CD14-positive monocyte (primary cell): ENCODE measurements around the gene INS. TPM values are rescaled to one million over a fixed set of nuclear protein-coding genes. Genes with fewer than 3 reads are reported as not detected.

Experiments
- DNase-seq, 3 donors: peaks; one replicate each; pipeline ENCODE4 v3.0.0-alpha.2; 2011 to 2022
- H2AFZ ChIP-seq: 2 replicates; pipeline ENCODE4 v1.6.0; 2012; ENCODE audit warnings: mild to moderate bottlenecking, low read depth, low read length, inconsistent platforms; ENCODE audit not compliant: insufficient read depth, poor library complexity, severe bottlenecking
- H3K27ac ChIP-seq, 2 donors: 1 replicate in 1 of 2; 2 replicates in 1 of 2; pipeline ENCODE4 v1.5.1; 2012 to 2013; ENCODE audit warnings: low read length in 2 of 2, control low read depth in 1 of 2, inconsistent platforms in 1 of 2, low read depth in 1 of 2, mild to moderate bottlenecking in 1 of 2
- H3K27me3 ChIP-seq, 2 donors: one replicate each; pipeline versions ENCODE4 v1.6.0 to v1.6.1; 2011 to 2013; ENCODE audit warnings: low read length in 2 of 2; ENCODE audit not compliant: control insufficient read depth in 2 of 2, insufficient read depth in 2 of 2
- H3K36me3 ChIP-seq, 2 donors: replicated peaks in 1 of 2; 1 replicate in 1 of 2; 2 replicates in 1 of 2; pipeline versions ENCODE4 v1.5.1 to v1.6.1; 2012 to 2013; ENCODE audit warnings: low read length in 2 of 2, control low read depth in 1 of 2, inconsistent platforms in 1 of 2, mild to moderate bottlenecking in 1 of 2; ENCODE audit not compliant: insufficient read depth in 2 of 2, control insufficient read depth in 1 of 2
- H3K4me1 ChIP-seq, 2 donors: 1 replicate in 1 of 2; 2 replicates in 1 of 2; pipeline versions ENCODE4 v1.5.1 to v1.6.1; 2012 to 2013; ENCODE audit warnings: low read length in 2 of 2, control low read depth in 1 of 2, inconsistent platforms in 1 of 2, mild to moderate bottlenecking in 1 of 2, moderate library complexity in 1 of 2; ENCODE audit not compliant: insufficient read depth in 2 of 2, control insufficient read depth in 1 of 2
- H3K4me2 ChIP-seq: replicated peaks from 2 replicates; pipeline ENCODE3; 2012; ENCODE audit warnings: low read length, moderate library complexity, mild to moderate bottlenecking; ENCODE audit not compliant: poor library complexity, severe bottlenecking; ENCODE audit errors: extremely low read depth
- H3K4me3 ChIP-seq, 3 experiments: fragments of 200-600 bp in 1 of 3; sonication (generic) in 1 of 3; replicated peaks in 1 of 3; 1 replicate in 2 of 3; 2 replicates in 1 of 3; pipeline ENCODE4 v1.5.1; 2011 to 2013; ENCODE audit warnings: low read length in 3 of 3, mild to moderate bottlenecking in 3 of 3, control low read depth in 2 of 3, low read depth in 2 of 3, inconsistent platforms in 1 of 3, moderate library complexity in 1 of 3
- H3K79me2 ChIP-seq: 2 replicates; pipeline ENCODE4 v1.6.0; 2012; ENCODE audit warnings: mild to moderate bottlenecking, control low read depth, inconsistent platforms, low read length, moderate library complexity; ENCODE audit not compliant: insufficient read depth
- H3K9ac ChIP-seq: 2 replicates; pipeline ENCODE4 v1.6.0; 2017; ENCODE audit warnings: low read length, mild to moderate bottlenecking; ENCODE audit not compliant: insufficient read depth, poor library complexity, severe bottlenecking
- H3K9me3 ChIP-seq, 2 donors: replicated peaks in 1 of 2; 1 replicate in 1 of 2; 2 replicates in 1 of 2; pipeline versions ENCODE4 v1.5.1 to v1.6.1; 2012 to 2013; ENCODE audit warnings: low read length in 2 of 2, control low read depth in 1 of 2; ENCODE audit not compliant: control insufficient read depth in 1 of 2, insufficient read depth in 1 of 2
- H4K20me1 ChIP-seq: 2 replicates; pipeline ENCODE4 v1.6.0; 2012; ENCODE audit warnings: mild to moderate bottlenecking, low read length, control low read depth, moderate library complexity; ENCODE audit not compliant: insufficient read depth
- H3K27ac Mint-ChIP-seq, 7 donors: one replicate each; pipeline ENCODE4 v1.8.0; 2020; ENCODE audit warnings: mild to moderate bottlenecking in 7 of 7, mixed read lengths in 7 of 7, moderate library complexity in 6 of 7, inconsistent platforms in 2 of 7
- H3K27me3 Mint-ChIP-seq, 3 donors: one replicate each; pipeline ENCODE4 v1.8.0; 2021 to 2022; ENCODE audit warnings: low read depth in 3 of 3, mild to moderate bottlenecking in 3 of 3, mixed read lengths in 3 of 3, moderate library complexity in 3 of 3, inconsistent platforms in 1 of 3
- H3K36me3 Mint-ChIP-seq, 2 donors: one replicate each; pipeline ENCODE4 v1.8.0; 2020; ENCODE audit warnings: mixed read lengths in 2 of 2, inconsistent platforms in 1 of 2, mild to moderate bottlenecking in 1 of 2
- H3K4me1 Mint-ChIP-seq: one replicate; pipeline ENCODE4 v1.8.0; 2020; ENCODE audit warnings: mild to moderate bottlenecking, mixed read lengths
- H3K4me3 Mint-ChIP-seq, 2 donors: one replicate each; pipeline ENCODE4 v1.8.0; 2020; ENCODE audit warnings: mild to moderate bottlenecking in 2 of 2, mixed read lengths in 2 of 2, moderate library complexity in 1 of 2
- H3K9me3 Mint-ChIP-seq, 7 donors: one replicate each; pipeline ENCODE4 v1.8.0; 2020 to 2022; ENCODE audit warnings: mixed read lengths in 7 of 7, mild to moderate bottlenecking in 6 of 7, moderate library complexity in 6 of 7, inconsistent platforms in 2 of 7
- WGBS: methylation state at CpG from one replicate; pipeline ENCODE4 v1.1.5; 2013; ENCODE audit warnings: missing lambda C conversion rate; ENCODE audit not compliant: insufficient coverage; 5-methylcytosine and 5-hydroxymethylcytosine counted together
- intact Hi-C, 2 donors: fragments of 100-400 bp; cut with micrococcal nuclease; formaldehyde crosslinking; loops; one replicate each; pipeline versions ENCODE4 v1.15.0 to v1.15.1; 2023
- polyA plus RNA-seq, 3 donors: library from polyadenylated mRNA; depleted of rRNA in 1 of 3; unstranded in 2 of 3; stranded (reverse) in 1 of 3; fragments of 300-500 nt in 2 of 3; fragments of >200 nt in 1 of 3; fragmentation: Illumina TruSeq in 2 of 3; gene quantifications; 1 replicate in 2 of 3; 2 replicates in 1 of 3; pipeline ENCODE4 v1.2.3, GENCODE V29; 2012 to 2021
- TF ChIP-seq, protein P1 (sequence below): fragments of 200-600 bp; IDR thresholded peaks from one replicate; pipeline ENCODE4 v1.8.0; 2022; ENCODE audit warnings: antibody characterized with exemption, mild to moderate bottlenecking

INS gene
- polyA plus RNA-seq, 3 donors: not detected

- Histone ChIP-seq H3K79me2 (no peaks in the 10 kb centered on the region), H4K20me1 (no peaks in the 10 kb centered on the region), H3K27me3 (peaks cover 0 to 5% of the 10 kb centered on the region in 2 donors), H2AFZ (no peak overlapping the region), H3K4me3 (peak overlapping the region in 1 of 3 experiments; percentile 64), H3K4me1 (peaks cover 22 to 39% of the 10 kb centered on the region in 2 donors), H3K4me2 (no peak overlapping the region), H3K9me3 (no peaks in the 10 kb centered on the region), H3K36me3 (no peaks in the 10 kb centered on the region), H3K9ac (no peak overlapping the region), H3K27ac (peak overlapping the region; percentile 46 to 75)
- Mint-ChIP-seq H3K36me3 (no peaks in the 10 kb centered on the region), H3K27me3 (peaks cover 13 to 18% (median 14%) of the 10 kb centered on the region in 3 donors), H3K9me3 (no peaks in the 10 kb centered on the region), H3K4me1 (peaks cover 18% of the 10 kb centered on the region), H3K27ac (peak overlapping the region in 6 of 7 donors; percentile 70 to 90 (median 86)), H3K4me3 (no peak overlapping the region)
- 89% methylated on average over 4 of the region's 7 CpGs for WGBS
- TF ChIP-seq, protein P1, sequence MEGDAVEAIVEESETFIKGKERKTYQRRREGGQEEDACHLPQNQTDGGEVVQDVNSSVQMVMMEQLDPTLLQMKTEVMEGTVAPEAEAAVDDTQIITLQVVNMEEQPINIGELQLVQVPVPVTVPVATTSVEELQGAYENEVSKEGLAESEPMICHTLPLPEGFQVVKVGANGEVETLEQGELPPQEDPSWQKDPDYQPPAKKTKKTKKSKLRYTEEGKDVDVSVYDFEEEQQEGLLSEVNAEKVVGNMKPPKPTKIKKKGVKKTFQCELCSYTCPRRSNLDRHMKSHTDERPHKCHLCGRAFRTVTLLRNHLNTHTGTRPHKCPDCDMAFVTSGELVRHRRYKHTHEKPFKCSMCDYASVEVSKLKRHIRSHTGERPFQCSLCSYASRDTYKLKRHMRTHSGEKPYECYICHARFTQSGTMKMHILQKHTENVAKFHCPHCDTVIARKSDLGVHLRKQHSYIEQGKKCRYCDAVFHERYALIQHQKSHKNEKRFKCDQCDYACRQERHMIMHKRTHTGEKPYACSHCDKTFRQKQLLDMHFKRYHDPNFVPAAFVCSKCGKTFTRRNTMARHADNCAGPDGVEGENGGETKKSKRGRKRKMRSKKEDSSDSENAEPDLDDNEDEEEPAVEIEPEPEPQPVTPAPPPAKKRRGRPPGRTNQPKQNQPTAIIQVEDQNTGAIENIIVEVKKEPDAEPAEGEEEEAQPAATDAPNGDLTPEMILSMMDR: no peak
- intact Hi-C loops: loop anchor here (10.0 kb wide), 1 partner anchor 333 kb away; no protein-coding TSS in a partner anchor
- DNase-seq: no peak
These were observed 30.9 kb upstream of the INS start for GRCh38 chr11:2191883-2192282.

- Mint-ChIP-seq H3K4me3 (peak overlapping the region; percentile 17 to 62), H3K9me3 (no peaks in the 10 kb centered on the region), H3K27me3 (peaks cover 4 to 8% (median 8%) of the 10 kb centered on the region in 3 donors), H3K4me1 (peaks cover 18% of the 10 kb centered on the region), H3K36me3 (no peaks in the 10 kb centered on the region), H3K27ac (peak overlapping the region; percentile 42 to 90 (median 86))
- Histone ChIP-seq H3K9ac (peak overlapping the region; percentile 39), H4K20me1 (no peaks in the 10 kb centered on the region), H3K9me3 (no peaks in the 10 kb centered on the region), H3K4me2 (peak overlapping the region; percentile 69), H3K27ac (peak overlapping the region; percentile 46 to 75), H3K36me3 (no peaks in the 10 kb centered on the region), H2AFZ (peak overlapping the region; percentile 62), H3K4me1 (peaks cover 22 to 42% of the 10 kb centered on the region in 2 donors), H3K27me3 (no peaks in the 10 kb centered on the region), H3K79me2 (no peaks in the 10 kb centered on the region), H3K4me3 (peak overlapping the region in 1 of 3 experiments; percentile 64)
- intact Hi-C loops: loop anchor here (10.0 kb wide), 1 partner anchor 334 kb away; no protein-coding TSS in a partner anchor
- 18% methylated on average over 28 of the region's 30 CpGs for WGBS
- DNase-seq: peak; percentile 81 to 86 (median 84)
- TF ChIP-seq, protein P1: no peak
These were observed 29.9 kb upstream of the INS start for GRCh38 chr11:2190657-2191471.
